Amniotic epithelial cell (primary cell): Measurements from ENCODE around the gene SYTL3.
"Not testable (repeated sequence)": the region's sequence is repeated elsewhere in the genome, so short reads cannot be mapped to it uniquely, and the experiment has no call there.

Experiments used
- DNase-seq: peaks from one replicate; pipeline ENCODE4 v3.0.0-alpha.2; 2010; ENCODE audit warnings: low read depth

SYTL3 gene

DNA sequence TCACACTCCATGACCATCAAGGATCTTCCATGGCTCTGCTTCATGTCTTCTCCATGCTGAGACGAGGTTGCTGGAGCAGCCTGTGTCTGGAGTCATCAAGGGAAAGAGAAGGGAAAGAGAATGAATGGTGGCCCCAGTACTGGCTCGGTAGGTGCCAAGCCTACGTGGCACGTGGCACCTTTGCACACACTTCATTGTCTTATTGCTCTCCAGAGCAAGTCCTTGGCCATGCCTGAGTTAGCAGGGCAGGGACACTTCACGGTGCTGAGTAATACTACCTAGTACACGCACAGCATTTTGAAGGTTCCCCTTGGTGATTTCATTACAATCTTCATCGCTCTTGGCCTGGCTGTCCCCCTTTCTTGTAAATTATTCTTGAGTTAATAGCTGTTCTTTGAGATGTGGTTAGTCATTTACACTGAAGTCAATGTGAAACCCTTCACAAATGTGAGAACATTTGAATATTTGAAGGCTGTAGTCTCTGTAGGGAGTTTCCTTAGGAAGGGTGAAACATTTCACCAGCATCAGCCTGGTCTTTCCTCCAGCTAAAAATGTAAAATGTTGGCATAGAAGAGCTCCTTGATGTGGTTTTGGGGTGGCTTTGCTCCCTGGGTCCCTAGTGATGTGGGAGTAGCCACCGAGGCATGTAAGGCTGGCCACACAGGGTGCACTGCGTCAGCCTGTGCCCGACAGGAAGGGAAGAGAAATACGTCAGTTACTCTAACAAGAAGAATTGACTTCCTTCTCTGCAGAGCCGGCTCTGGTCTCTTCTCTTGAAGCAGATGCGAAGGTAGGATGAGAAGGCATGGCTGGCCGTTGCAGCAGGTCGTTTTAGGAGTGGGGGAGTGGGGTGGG lies at the start of gene SYTL3:
Gene SYTL3 (plus strand): TSS at position 766 of the 855 bp plus-strand sequence. CDS start 13,215 bp downstream, outside the sequence.
- DNase-seq, result peak; percentile 40

DNA sequence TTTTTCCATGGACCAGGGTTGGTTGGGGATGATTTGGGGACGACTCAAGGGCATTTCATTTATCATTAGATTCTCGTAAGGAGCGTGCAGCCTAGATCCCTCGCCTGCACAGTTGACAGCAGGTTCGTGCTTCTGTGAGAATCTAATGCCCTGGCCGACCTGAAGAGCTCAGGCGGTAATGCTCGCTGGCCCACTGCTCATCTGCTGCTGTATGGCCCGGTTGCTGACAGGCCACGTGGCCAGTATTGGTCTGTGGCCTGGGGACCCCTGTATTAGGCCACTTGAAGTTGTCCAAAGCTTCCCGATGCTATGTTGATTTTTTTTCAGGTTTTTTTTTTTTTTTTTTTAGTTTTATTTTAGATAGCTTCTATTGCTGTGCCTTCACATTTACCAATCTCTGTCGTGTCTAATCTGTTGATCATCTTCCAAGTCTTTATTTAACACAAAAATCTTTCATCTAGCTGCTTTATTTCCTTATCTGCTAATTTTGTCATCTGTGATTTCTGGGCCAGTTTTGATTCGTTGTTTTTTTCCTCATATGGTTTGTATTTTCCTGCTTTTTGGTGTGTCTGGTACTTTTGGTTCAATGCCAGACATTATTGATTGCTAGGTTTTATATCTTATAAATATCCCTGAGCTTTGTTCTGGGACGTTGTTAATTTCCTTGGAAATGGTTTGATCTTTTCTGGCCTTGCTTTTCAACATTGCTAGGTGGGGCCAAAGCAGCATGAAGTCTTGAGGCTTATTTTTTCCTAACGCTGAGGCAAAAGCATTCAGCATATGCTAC lies 46.4 kb upstream of the SYTL3 start:
- no peak for DNase-seq

- DNase-seq, result no peak
These were observed 45.8 kb upstream of the SYTL3 start for GRCh38 chr6:158604048-158604406.

DNA sequence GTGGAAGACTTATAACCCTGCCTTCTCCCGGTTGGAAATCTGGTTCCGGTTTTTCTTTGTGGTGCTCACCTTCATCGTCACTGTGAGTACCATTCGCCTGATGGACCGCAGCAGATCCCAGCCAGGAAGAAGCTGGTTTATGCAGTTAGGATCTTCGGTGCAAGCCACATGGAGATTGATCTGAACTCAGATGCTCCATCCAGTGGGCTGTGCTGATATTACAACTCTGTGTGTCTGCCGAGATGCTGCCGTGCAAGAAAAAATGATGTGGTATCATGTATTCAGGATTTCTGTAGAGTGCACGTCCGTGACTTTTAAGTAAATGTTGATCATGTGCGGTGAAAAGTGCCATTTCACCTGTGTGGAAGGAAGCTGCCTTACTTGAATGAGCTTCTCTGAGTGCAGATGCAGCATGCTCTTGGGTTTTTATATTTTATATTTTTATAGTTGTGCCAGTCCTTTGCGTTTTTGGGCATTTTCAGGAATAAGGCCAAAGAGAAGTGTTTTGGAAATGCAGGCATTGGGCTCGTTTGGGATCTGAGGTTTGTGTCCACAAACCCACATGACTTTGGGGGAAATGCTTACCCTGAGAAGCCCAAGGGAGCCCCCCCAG lies 44.5 kb upstream of the SYTL3 start:
- DNase-seq, result peak; percentile 73

DNA sequence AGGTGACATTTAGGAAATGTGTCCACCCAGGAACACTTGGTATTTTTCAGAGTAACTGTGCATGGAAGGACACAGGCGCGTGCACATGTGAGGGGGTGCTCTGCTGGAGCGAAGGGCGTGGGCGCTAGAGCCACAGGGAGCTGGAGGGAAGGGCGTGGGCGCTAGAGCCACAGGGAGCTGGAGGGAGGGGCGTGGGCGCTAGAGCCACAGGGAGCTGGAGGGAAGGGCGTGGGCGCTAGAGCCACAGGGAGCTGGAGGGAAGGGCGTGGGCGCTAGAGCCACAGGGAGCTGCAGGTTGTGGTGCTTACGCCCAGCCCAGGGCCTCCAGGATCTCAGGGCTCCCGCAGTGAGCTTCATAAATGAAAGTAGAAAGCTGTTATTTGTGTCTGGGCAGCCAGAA lies 43.8 kb upstream of the SYTL3 start:
- DNase-seq, result not testable (repeated sequence)

- DNase-seq, result no peak
These were observed 42.9 kb upstream of the SYTL3 start for GRCh38 chr6:158606935-158607334.

- DNase-seq, result no peak
These were observed 42.3 kb upstream of the SYTL3 start for GRCh38 chr6:158607411-158608170.

DNA sequence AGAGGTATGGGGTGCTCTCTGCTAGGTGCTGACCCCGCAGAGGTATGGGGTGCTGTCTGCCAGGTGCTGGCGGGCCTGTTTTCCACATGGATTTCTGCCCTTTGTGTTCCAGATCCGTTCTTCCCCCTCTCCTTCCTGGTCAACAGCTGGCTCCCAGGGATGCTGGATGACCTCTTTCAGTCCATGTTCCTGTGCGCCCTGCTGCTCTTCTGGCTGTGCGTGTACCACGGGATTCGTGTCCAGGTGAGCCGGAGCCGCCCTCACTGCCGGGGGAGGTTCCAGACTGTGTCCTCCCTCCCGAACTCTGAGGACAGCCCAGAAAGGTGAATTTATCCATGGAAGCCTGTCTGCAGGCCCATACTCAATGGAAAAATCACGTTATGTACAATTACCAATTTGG lies 41.6 kb upstream of the SYTL3 start:
- DNase-seq, result no peak

DNA sequence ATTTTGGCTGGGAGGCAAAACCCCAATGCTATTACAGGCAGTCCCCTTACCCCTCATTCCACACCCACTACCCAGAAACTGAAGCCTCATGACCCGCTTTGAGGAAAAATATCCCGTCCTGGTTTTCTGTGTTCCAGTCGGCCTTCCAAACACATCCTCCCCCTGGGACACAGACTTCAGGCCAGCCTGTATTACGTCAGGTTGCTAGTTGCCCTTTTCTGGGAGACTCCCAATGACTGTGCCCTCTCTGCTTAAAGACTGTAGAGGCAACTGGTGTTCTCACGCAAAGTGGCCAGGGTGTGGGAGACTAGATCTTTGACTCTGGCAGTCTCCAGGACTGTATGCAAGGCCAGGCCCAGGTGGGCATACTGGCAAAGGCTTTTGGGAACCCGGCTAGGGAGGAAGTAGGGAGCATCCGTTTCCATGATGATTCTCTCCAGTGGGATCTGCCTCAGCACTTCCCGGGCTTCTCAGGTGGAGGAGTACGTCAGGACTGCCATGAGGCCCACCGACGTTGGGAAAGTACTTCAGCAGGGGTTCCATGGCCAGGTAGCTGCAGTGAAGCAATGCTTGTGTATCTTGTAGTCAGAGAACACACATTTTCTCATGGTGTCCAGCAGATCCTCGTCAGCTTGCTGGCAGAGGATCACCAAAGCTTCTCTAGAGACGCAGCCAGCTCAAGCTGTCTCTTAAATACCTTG lies 40.2 kb upstream of the SYTL3 start:
- DNase-seq, result no peak

DNA sequence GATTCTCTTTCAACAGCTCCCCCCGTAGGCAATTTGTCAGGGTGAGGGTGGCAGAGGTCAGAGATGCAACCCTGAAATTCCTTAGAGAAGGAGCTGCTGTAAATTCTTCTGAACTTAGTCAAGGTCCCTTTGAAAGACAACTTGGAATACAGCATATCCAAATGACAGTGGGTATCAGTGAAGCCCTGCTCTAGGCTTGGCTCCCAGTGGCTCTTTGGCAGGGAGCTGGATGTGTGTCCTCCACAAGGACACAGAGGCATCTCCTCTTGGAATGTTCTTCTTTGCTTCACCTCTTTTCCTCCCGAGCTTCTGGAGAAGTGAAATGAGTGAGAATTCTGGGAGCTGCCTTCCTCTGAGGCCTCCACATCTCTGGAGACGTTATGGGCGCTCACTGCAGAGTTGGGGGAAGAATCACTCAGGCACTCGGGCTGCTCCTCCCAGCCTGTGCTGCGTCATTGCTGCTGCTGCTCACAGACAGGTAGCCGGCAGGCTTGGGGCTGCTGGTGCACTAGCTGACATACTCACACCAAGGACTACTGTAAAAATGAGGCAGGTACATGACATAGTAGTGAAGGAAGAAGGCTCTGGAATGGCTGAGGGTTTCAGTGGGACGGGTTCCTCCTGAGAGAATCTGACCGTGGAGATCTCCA lies 39.4 kb upstream of the SYTL3 start:
- no peak for DNase-seq

DNA sequence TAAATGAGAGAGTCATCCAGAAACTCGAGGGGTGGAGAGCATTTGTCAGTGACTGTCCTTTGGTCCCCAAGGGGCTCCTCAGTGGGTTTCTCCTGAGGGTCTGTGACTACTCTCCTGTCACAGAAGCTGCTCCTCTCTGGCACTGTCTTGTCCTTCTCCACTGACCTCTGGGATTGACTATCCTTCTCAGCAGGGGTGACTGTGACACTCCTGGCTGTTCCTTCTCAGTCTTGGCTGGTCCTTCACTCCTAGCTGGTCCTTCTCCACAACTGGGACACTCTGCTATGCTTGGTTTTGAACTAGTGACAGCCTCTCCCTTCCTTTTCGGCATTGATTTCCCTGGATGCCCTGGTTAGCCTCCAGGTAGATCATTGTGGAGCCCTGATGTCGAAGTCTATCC lies 38.8 kb upstream of the SYTL3 start:
- DNase-seq, result no peak

DNA sequence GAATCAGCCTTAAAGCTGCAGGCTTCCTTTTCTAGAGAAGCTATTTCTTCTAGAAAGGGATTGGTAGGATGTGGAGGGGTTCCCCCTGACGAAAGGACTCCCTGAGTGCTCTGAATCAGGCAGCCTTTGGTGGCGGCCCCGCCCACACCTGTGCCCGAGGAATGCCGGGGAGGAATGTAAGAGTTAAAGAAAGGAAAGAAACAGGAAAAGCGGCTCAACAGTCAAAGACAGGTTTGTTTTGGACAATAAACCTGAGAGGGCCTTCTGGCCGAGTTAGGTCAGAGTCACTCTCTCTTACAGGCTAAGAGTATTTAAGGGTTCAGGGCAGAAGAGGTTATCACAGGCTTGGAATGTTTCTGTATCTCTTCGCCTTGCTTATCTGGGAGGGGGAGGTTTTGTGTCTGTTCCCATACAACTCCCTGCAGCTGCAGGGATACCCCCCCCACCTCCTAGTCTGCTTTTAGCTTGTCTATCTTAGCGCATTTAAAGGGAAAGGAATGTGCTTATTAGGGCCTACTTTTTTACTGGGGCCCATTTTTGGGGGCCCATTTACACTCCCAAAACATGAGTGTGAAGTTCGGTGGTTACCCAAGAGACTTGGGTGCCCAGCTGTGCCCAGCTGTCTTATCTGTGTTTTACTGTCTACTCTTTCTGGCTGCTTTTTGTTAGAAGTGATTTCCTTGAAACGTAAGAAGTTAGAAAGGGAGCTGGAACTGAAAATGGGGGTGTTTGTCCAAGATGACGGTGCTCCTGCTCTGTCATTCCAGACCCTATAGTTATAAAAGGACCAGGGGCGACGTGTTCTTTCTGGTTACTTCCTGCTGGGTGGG lies 38.1 kb upstream of the SYTL3 start:
- DNase-seq, result peak; percentile 51

GRCh38 chr6:158614606-158615005 lies 35.2 kb upstream of the SYTL3 start:
- DNase-seq, result not testable (repeated sequence)

GRCh38 chr6:158618289-158618688 lies 31.6 kb upstream of the SYTL3 start:
- DNase-seq, result not testable (repeated sequence)

DNA sequence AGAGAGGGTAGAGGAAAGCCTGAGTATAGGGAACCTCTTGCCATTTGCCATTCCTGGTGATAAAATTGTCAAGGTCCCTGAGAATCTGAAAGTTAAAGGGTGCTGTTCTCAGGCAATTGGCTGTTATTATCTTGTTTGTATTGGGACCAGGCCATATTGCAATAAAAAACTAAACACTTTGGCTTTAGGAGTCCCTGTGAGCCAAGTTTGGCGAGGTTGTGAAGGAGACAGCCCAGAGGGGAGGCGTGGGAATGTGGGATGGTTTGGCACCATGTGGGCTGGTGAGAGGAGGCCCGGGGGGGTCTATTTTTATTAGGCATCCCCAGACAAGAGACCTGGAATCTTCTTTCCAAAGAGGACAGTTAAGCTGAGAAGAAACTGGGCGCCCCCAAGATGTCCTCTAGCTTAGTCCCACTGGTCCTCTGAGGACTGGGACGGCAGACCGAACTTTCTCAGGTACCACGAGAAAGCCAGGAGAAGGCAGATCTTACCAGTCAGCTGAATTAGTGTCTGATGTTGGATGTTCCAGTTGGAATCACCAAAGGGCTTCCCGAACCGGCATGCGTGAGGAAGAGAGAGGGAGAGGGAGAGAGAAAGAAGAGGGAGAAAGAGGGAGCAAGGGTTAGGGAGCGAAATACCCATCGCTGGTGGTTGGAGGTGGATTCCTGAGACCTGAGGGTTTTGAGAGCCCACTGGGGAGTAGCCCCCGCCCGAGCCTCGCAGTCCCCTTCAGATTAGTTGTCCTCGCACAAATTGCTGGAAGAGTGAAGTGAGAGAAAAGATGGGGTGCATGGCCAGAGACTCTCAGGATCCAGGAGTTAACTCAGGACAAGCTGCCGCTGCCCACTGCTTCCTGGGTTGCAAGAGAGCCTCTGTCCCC lies 29.7 kb upstream of the SYTL3 start:
- DNase-seq, result no peak

DNA sequence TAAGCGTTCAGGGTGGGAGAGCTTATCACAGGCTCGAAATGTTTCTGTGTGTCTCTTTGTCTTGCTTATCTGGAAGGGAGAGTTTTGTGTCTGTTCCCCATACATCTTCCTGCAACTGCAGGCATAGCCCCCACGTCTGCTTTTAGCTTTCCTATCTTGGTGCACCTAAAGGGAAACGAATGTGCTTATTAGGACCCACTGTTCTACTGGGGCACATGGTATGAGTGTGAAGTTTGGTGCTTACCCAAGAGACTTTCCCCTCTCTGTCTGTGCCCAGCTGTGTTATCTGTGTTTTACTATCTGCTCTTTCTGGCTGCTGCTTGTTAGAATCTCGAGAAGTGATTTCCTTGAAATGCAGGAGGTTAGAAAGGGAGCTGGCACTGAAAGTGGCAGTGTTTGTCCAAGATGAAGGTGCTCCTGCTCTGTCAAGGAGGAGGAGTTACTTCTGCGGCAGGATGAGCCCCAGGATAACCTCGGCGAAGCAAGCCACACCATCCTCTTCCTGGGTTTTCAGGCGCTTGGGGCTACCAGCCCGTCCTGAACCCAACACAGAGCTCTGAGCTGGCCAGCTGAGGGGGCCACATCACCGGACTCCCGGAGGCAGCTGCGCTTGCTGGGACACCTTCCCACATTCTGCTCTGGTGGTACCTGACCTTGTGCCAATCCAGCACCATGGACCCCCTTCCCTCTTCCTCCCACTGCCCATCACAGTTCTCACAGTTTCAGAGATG lies 28.7 kb upstream of the SYTL3 start:
- DNase-seq, result no peak

GRCh38 chr6:158621694-158622544 lies 27.9 kb upstream of the SYTL3 start:
- DNase-seq, result no peak
